Stimulated activated CD8-positive, alpha-beta memory T cell treated with anti-CD3 and anti-CD28 coated beads, Interleukin-12 subunit alpha, Interleukin-12 subunit beta, amount 100 ng/mL, for 1 hour (primary cell): Measurements from ENCODE around the gene EFNB2.

Experiments
- DNase-seq: peaks from one replicate; pipeline ENCODE4 v3.0.0-alpha.2; 2020; ENCODE audit warnings: low read depth

EFNB2 gene

DNA sequence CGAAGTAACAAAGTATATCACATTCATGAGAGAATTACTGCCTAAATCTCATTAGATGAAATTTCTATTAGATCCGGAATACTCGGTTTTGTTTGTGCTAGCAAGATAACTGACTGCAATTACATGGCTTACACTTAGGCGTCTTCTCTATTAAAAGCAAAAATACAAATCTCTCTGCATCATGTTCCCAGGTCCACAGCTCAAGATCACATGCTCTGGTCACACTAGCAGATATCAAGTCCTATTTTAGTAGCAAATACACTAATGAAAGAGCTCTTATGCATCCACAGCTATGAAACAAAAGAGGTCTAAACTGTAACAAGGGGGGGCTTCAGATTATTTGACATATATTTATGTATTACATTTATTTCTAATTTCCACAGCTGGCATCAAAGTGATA lies 53.5 kb downstream of the EFNB2 start:
- no peak for DNase-seq

DNA sequence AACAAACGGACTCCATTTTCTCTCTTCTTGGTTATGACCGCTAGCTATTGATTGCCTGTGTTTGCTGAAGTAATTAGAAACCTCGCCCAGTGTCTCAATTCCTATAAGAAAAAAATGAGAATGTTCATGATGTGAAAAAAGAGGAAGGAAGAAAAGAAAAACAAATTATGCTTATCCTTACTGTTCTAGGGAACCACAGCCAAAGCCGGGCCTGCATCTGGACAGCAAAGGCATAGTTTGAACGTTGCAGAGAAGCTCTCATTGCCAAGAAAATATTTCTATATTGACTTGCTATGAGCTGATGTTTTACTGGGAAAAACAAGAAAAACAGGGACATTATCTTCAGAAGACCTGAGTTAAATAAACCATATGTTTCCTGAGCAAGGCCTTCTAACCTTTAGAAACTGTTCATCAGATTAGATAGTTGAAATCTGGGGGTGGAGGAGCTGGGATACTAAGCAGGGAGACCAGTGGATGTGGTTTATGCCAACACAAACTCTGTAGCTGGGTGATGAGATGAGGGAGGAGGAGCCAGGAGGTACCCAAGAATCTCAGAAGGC lies 55.0 kb downstream of the EFNB2 start:
- no peak for DNase-seq

DNA sequence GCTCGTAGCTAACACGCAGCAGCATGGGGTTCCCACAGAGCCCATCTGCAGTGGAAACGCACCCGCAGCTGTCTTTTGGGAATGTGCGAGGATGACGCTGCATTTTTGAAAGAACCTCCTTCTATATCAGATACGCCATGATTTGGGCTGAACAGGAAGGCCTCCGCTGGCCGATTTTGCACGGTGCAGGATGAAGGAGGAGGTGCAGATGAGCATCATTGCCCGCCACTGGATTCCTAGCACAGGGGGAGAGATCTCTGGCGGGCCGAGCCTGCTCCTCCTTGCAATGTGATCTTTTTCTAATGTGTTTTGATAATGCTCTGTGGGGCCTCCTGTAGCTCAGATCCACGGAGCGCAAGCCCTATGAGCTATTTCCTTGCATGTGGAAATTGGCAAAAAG lies 55.5 kb downstream of the EFNB2 start:
- DNase-seq = no peak

DNA sequence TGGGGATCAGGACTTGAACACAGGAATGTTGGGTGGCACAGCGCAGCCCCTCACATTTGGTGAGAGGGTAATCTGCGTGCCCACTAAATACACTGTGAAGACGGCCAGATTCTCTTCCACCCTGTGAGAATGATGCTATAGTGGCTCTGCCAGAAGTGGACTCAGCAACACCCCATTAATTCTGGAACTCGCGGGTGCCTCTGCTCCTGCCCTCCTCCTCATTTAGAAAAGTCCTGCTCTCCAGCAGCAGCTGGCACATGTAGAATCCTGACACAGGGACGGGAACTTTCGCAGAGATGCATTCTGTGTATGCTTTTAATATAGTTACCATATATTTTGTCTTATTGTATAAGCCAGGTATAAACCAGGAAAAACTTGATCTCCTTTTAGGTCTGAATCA lies 57.3 kb downstream of the EFNB2 start:
- DNase-seq = no peak

DNA sequence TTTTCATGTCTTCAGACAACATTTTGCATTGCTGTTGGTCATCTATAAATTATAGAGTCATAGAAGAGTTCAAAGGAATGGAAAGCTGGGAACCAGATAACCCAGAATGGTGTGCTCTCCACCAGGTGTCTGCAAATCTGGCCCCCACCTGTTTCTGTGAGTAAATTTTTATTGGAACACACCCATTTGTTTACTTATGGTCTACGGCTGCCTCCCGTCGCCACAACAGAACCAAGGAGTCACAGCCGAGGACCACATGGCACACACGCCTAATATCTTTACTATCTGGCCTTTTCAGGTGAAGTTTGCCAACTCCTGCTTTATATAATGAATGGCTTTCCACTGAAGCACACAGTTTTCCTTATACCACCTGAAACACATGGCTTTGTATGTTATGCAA lies 58.2 kb downstream of the EFNB2 start:
- DNase-seq = no peak

DNA sequence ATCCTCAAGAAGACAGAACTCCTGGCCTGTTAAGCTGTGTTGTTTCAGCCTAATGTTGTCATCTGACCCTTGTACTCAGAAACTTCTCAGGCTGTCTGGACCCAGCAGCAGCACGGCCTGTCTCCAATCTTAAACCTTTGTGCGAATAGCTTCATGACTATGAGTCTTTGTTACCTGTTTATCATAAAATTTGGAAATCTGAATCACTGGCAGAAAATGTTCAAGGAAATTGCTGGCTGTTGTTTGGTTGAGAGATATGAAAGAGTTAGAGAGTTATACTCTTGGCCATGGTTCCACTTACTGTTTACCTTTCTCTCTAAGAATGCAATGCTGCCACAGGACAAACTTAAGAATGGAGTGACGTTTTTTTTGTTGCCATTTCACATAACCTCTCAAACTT lies 59.6 kb downstream of the EFNB2 start:
- DNase-seq = no peak

DNA sequence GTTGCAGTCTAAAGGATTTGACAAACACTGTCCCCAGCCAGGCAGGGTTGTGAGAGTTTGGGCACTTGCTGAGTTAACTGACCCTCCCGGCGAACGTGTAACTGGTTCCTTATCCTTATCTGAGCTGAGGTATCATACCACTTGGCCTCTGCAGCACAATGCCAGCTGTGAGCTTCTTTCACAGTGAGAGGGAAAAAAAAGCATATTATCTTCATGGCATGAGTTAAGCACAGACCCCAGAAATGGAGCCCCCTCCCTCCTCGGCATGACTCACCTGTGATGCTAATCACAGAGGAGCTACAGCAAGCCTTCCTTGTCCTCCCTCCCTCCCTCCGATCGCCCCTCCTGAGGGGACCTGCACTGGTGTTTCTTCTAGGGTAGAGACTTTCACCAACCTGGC lies 60.5 kb downstream of the EFNB2 start:
- no peak for DNase-seq

DNA sequence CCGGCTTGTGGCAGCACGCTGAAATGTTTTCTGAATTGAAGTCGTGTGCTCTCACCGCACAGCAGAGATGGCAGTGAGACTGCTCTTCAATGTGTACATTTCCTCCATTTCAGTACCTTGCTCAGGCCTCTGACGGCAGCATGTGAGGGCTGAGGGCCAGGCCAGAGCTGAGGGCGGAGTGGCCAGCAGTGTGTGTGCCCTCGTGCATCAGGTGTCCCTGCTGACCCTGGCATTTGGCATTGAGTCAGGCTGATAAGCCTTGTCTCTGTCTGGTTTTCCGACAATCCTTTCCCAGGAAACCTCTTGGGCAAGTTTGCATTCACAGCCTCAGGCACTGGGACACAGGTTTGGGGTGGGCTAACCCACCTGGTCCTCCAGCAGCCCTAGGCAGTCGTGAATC lies 62.3 kb downstream of the EFNB2 start:
- no peak for DNase-seq

DNA sequence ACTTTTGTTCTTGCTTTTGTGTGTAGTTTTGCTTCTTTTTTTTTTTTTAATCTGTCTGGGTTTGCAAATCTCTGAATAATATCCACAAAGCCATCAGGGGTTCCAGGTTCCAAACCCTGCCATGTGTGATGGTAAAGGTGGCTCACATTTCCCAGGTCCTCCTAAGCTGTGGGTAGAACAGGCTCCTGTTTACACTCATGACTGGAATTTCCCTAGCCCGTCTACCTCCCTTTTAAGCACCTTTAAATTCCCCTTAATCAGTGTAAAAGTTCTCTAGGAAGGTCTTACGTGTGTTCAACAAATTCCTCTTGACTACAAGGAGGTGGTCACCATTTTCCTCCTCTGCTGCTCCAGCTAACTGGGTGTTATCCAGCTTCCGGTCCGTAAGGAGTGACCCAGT lies 62.8 kb downstream of the EFNB2 start:
- no peak for DNase-seq

DNA sequence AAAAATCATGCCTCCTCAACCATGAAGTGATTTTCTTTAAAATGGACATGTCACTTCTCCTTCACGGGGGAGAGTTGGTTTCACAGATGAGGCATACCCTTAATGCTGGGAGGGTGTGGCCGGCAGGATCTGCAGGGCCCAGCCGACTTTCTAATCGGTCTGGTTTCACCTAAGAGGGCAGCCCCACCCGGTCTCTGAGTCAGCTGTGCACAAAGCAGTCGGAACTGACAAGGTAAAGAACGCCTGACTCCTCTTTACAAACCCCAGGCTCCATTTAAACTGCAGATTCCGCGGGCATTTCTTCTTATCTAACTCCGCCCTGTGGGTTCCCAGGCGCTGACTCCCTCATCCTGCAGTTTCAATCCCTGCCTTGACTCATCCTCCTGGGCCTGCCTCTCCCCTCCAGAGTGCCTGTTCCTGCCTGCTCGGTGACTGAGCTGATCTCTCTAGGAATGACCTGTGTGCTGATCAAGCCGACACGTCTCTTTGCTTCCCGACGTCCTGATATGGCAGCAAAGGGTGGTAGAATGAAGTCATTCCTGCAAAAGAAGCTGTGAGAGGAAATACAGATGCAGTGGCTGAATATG lies 63.4 kb downstream of the EFNB2 start:
- no peak for DNase-seq

DNA sequence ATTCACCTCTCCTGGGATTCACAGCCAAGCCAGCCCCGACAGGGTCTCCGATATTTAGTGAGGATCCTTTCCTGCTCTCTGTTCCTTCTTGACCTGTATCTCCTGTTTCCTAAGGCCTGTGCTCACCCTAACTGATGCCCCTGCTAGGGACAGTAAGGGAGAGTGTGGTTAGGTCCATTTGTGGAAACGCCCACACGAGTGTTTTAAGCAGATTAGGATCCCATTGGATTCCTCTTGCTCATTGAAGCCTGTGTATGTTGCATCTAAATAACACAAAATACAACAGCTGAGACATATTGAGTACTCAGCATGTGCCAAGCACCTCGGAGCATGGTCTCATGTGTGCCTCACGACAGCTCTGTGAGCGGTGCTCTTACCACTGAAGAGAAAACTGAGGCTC lies 64.9 kb downstream of the EFNB2 start:
- no peak for DNase-seq

DNA sequence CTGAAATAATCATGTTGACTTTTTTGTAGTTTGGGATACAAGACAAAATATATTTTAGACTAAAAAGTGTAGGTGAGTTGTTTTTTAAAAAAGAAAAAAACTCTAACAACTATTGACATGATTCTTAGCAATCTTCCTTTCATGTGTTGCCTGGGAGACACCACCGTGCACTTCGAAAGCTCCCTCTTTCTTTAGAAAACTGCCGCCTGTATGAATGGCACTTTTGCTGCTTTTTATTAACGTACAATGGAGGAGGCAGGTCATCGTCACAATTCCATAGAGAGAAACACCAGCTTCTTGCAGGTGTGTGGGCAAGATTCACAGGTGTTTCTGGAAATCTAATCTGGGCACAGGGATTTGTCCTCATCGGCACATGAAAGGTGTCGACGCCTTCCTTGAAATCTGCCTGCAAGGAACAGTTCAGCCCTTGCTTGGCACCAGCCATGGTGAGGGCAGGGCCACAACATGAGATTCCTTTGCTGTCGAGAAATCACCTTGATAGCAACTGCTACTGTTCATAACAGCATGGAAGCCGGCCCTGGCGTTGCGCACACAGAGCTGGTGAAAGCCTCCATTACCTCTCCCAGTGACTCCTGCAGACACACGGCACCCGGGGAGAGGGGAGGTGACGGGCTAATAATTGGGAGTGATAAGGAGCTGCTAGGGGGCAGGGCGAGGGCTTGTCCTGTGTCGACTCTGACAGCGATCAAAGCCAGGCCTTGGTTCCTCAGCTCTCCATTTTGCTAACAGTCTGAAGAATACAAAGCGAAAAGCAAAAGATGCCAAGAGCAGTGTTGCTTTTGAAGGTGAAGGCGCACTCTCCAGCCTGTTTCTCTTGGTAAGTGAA lies 66.5 kb downstream of the EFNB2 start:
- DNase-seq = no peak

DNA sequence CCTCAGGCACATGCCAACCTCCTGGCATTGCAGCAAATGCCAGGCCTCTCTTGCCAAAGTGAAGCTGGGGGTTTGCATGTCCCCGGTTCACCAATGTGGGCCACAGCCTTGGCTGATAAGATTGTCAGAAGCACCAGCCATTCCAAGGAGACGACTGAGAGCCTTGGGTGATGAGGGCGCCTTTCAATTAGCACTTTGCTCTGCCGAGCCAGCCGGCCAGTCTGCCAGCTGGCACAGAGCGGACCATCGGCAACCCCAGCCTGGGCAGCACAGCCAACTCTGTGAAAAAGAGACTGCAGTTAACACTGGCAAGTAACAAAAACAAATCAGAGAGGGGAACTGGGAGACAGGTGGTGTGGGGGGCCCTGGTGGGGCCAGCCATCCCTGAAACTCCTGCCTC lies 67.3 kb downstream of the EFNB2 start:
- DNase-seq = no peak

DNA sequence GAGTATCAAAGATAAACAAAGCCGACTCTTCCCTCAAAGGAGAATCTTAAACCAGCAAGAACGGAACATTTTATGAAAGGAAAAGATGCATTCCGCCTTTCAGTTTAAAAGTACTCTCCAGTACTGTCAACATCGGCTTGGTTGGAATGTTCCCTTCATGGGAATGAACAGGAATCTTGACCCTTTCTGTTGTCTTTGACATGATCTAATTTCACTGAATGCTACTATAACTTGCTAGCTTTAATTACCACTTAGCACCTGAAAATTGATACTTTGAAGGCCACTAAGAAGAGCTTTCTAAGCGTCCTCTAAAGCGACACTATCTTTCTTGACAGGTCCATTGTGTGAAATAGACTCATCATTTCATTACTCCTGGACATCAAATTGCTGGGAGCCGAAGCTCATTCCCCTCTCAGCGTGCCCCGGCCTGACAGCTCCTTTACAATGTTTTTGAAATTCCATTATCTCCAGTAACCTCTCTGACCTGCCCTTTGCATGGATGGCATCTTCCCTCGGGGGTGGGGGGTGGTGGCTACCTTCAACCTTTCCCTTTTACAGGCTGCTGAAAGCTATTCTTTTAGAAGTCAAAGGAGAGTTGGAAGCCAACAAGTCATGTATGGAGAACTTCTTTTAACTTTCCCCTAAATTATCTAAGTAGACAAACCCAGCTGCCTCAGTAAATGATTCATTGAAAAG lies 67.9 kb downstream of the EFNB2 start:
- no peak for DNase-seq

DNA sequence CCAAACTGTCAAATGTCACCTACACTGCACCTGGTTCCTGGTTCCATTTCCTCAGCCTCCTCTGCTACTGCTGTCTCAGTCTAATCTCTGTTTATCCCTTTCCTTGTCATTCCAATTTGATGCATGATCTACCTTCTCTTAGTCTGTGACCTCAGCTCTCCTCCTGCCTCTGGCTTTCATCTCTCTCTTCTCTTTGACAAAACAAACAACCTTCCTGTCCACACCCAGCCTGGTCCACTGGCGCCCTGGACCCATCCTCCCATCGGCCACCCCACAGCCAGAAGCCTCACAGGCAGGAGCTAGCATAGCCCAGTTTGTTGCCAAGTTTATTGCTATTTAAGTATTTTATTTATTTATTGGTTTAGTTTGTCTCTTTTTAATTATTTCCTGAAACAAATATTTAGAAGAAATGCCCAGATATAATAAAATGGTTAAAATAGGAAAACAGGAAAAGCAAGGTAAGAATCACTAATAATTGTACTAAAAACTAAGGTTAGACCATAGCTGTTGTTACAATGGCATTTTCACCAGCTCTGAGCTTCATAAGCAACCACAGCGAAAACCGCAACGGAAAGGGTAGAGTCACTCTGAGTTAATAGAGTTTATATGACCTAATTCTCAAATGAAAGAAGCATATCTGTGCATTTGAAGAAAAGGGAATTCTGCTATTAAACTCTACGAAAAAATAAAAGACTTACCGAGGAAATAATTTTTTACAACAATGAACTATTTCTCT lies 68.6 kb downstream of the EFNB2 start:
- DNase-seq = no peak

DNA sequence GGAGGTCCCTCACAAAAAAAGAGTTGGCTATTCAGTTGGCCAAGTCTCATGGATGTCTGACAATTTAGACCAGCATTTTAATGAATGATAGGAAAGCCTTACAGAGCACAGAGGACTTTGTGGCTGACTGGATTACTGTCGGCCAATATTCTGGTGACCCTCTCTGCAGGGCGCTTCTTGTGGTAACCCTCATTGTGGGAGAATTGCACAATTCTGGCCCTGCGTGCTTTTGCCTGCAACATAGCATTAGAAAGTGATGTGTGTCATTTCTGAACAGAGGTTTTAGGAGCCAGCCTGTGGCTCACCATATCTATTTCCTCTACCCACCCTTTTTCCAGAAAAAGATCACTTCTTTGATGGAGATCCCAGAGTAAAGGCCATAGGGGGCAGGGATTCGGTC lies 71.4 kb downstream of the EFNB2 start:
- DNase-seq = no peak

DNA sequence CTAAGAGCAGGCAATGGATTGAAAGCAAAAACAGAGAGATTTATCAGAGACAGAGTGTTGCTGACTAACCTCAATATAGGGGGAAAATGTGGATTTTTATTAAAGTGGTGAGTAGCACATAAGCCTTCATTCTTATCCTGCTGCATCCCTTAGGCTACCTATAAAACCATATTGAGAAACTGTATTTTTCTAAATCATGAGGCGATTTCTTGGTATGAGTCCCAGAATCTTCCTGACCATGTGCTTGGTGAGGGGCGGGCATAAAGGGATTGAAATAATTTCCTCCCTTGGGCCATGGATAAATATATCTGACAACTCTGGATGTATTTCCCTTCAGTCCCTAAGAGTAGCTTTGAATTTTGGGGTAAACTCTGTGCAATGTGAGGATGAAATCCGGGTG lies 72.8 kb downstream of the EFNB2 start:
- DNase-seq = no peak

DNA sequence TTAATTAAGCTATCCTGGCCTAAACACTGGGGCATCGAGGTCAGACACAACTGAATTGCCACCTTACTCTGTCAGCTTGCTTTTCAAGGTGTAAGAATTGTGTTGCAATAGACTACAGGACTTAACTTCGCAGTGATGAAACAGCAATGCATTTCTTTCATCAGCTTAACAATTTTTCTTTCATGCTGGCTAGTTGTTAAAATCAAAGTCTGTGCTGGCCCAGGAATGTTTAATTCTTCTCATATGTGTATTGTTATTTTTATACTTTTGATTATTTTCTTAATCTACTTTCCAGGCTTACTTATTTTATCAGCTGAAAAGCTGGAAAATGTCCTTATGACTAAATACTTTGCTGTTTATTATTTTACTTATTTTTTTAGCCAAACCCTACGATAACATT lies 79.7 kb downstream of the EFNB2 start:
- DNase-seq = no peak

DNA sequence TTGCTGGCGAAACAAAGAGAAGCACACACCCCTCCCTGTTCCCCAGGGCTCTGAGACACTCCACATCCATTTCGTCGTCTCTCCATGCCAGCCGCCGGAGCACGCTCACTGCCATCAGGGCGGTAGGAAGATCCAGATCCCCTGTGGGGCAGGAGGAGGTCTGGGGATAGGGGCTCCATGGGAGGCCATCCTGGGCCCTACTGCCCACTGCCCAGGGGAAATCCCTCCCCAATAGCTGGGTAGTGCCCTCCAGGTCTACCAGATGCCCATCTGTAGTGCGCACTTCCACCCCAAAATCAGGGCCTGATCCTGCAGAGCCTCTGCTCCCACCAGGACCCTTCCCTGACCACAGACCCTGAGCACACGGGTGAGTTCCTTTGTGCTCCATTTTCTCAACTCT lies 80.3 kb downstream of the EFNB2 start:
- DNase-seq = no peak

DNA sequence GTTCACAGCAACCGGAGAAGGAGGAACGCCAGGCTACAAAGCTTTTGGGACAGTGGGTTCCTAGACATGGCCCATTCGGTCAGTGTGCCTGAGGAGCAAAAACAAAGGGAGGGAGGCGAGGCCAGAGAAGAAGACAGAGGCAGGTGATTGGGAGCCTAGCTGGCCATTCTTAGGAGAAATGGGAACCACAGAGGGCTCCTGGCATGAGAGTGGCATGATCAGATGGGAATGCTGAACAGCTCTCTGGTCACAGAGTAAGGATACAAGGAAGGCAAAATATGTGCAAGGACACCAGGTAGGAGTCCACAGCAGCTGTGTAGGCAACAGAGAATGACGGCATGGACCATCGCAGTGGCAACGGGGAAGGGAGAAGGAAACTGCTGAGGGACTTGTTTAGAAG lies 82.4 kb downstream of the EFNB2 start:
- no peak for DNase-seq

DNA sequence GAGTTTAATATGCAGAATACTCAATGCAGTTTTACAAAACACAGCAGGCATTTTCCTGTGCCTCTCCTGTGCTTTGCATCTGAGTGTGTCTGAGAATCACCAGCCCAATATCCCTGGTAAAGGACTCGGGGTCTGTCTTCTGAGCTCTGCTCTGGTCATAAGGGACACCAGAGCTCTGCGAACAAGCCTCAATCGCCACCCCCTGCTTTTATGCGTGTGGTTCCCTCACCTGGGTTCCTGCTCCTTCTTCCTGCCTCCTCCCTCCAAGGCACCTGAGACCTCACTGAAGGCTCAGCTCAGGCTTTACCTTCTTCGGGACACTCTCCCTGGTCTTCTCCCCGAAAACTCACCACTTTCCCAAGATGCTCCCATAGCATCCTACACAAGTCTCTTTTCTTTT lies 84.5 kb downstream of the EFNB2 start:
- DNase-seq = no peak

DNA sequence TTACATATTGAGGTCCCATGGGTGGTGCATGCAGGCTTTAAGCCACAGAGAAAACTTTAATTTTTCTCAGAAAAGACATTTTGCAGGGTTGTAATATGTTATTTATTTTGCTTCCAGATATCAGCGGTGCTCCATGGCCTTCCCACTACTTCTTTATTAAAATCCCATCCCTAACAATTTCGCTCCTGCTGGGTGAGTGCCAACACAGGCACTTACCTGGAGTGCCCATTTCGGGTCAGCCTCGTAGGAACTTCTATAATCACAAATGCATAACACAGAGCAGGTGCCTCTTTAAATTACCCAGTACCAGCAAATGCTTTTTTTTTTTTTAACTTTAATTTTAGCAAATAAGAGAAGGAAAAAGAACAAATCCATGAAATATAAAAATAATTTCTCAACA lies 86.4 kb downstream of the EFNB2 start:
- no peak for DNase-seq
